KOPT-K1 (cell line): ENCODE results near the gene HEXIM2.
"Not testable (repeated sequence)": the region's sequence is repeated elsewhere in the genome, so short reads cannot be mapped to it uniquely, and the experiment has no call there.

ENCODE experiments used
- H3K27ac ChIP-seq: fragments of 200-600 bp; sonication (generic); 2 replicates; pipeline ENCODE4 v1.5.1; 2016; ENCODE audit warnings: antibody characterized with exemption, mild to moderate bottlenecking, low read depth, low read length; ENCODE audit not compliant: poor library complexity, severe bottlenecking
- H3K36me3 ChIP-seq: fragments of 200-600 bp; sonication (generic); 2 replicates; pipeline ENCODE4 v1.5.1; 2017; ENCODE audit warnings: antibody characterized with exemption, mild to moderate bottlenecking, low read length, moderate library complexity; ENCODE audit not compliant: insufficient read depth
- H3K9me3 ChIP-seq: fragments of 200-600 bp; sonication (generic); 2 replicates; pipeline ENCODE4 v1.5.1; 2017; ENCODE audit warnings: antibody characterized with exemption, low read length, mild to moderate bottlenecking; ENCODE audit not compliant: insufficient read depth, poor library complexity, severe bottlenecking

The HEXIM2 gene

DNA sequence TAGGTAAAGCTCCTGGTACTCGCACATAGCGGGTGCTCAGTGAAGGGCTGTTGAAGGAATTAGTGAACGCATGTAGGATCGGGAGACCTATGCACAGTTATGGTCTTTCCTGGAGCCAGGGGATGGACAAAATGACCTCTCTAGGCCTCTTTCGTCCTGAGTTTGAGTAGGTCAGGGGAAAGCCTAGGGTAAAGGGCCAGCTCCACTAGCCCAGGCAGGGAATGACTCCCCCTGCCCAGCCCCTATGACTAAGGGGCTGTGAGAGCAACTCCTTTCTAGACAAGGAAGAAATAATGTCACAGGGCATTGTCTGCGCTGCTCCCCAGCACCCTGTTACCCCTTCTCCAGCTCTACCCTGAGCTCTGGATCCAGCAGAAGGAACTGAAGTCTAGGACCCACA is 35.4 kb downstream of the HEXIM2 start:
- Histone ChIP-seq H3K9me3 (no peaks in the 10 kb centered on the region), H3K27ac (no peak overlapping the region), H3K36me3 (no peaks in the 10 kb centered on the region)

DNA sequence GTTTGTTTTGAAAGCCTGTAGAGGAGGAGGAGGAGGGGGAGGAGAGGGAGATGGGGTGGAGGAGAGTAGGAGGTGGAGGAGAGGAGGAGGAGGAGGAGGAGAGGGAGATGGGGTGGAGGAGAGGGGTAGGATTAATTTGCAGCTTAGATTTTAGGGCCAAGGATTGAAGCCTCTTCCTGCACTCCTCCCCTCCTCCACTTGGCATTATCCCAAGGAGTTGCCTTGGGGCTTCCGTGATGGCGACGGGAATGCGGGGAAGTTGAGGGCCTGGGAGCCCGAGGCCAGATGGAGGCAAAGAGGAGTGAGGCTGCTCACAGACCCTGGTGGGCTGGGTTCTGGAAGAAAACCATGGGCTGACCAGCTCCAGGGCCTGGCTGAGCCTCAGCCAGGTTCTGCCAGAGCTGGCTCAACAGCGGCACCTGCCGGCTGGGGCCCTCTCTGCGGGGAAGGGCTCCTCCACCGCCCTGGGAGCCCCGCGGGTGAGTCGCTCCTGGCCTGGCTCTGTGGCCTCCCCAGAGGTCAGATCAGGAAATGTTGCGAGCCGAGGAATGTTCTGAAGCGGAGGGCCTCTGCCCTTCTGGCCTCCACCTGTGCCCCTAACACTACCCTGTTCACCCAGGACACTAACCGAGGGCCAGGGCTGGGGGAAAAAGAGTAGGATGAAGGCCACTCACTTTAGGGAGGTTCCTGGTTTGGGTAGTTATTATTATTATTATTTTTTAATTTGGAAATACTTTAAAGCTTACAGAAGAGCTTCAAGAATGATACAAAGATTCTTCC is 36.1 kb downstream of the HEXIM2 start:
- Histone ChIP-seq H3K27ac (no peak overlapping the region), H3K9me3 (no peaks in the 10 kb centered on the region), H3K36me3 (no peaks in the 10 kb centered on the region)

DNA sequence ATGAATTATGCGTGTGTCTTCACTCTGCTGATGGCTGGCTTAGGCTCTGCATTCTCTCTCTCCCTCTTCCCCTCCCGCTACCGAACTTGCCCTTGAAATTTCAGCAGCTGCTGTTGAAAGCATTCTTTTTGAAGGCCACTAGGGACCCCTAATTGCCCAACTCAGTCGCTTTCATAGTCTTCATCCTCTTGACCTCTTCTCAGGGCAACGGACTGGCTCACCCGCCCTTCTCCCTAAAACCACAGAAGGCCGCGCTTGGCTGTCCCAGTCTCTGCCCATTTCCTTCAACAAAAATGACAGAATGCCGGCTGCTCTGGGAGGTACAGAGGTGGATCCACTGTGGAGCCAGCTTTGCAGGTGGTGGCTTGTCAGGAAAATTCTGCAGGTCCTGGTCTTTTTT is 39.0 kb downstream of the HEXIM2 start:
- H3K27ac ChIP-seq: no peak overlapping the region
- H3K9me3 ChIP-seq: no peaks in the 10 kb centered on the region
- no peaks in the 10 kb centered on the region for H3K36me3 ChIP-seq

DNA sequence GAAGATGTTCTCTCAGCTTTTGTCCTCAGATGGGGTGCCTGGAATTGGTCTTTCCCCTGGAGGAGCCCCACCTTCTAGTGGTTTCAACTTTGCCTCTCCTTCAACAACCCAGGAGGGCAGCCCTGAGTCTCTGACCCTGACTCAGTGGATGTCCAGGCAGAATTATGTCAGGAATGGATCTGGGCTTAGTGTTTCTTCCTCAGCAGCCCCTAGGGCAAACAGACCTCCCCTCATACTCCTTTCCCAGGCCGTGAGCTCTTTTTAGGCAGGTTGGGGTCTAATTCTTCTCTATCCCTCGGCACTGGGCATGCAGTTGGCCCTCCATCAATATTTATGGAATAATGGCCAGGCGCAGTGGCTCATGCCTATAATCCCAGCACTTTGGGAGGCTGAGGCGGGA is 39.8 kb downstream of the HEXIM2 start:
- Histone ChIP-seq H3K9me3 (no peaks in the 10 kb centered on the region), H3K36me3 (no peaks in the 10 kb centered on the region), H3K27ac (no peak overlapping the region)

DNA sequence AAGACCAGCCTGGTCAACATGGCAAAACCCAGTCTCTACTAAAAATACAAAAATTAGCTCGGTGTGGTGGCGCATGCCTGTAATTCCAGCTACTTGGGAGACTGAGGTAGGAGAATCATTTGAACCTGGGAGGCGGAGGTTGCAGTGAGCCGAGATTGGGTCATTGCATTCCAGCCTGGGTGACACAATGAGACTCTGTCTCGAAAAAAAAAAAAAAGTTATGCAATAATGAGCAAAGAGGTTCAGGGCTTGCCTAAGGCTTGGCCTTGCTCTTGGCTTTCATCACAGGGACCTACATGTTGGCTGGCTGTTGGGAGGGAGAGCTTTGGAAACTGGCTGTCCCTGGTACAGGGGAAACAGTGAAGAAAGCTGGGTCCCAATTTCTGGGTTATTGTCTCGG is 40.2 kb downstream of the HEXIM2 start:
- not testable (repeated sequence) for H3K27ac ChIP-seq, H3K9me3 ChIP-seq, H3K36me3 ChIP-seq

DNA sequence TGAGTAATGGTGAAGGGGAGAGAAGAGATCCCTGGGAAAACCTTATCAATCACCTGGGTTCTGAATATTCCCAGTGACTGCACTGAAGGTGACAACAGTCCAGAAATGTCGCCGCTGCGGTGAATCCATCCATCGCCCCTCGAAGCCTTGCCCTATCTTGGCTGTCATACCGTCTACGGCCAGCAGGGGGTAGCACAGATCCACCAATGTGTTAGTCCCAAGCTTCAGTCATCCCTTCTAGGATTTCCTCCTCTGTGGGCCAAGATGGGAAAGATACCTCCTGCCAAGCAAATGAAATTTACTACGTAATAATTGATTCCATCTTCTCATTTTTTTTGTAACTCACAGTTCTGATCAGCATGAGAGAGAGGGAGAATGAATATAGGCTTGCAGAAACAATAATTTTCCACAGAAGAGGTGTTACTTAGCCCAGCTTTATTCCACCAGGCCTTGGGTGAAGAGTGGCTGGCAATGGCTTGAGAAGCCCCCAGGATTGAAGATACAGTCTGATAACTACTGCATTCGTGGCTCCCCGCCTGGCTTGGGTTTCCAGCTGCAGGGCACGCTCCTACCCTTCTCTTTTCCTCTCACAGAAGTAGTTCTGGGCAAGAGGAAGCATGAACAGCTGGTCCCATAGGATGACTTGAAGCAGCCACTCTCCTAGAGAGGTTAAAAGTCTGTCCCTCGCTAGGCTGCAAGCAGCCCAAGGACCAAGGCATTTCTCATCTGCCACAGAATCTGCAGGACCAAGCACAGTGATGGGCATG is 57.4 kb downstream of the HEXIM2 start:
- H3K27ac ChIP-seq: peak overlapping the region; percentile 38
- H3K9me3 ChIP-seq: no peaks in the 10 kb centered on the region
- H3K36me3 ChIP-seq: peaks cover 15% of the 10 kb centered on the region; the same call in 1 of the 2 replicates
